Transverse colon (tissue), 4 donors: Measurements from ENCODE around the gene RAPGEF6. TPM values are rescaled to one million over a fixed set of nuclear protein-coding genes. Genes with fewer than 3 reads are reported as not detected.

Experiments used
- DNase-seq: peaks from one replicate; pipeline ENCODE4 v3.0.0-alpha.2; 2019
- H3K27ac ChIP-seq, 4 donors: fragments of 200-600 bp; sonication (generic); 2 replicates each; pipeline ENCODE4 v1.5.1; 2016 to 2018; ENCODE audit warnings: inconsistent platforms in 4 of 4
- H3K27me3 ChIP-seq: fragments of 200-600 bp; sonication (generic); 2 replicates; pipeline ENCODE4 v1.5.1; 2017; ENCODE audit warnings: inconsistent platforms
- H3K36me3 ChIP-seq, 4 donors: fragments of 200-600 bp; sonication (generic); 2 replicates each; pipeline ENCODE4 v1.5.1; 2017 to 2019; ENCODE audit warnings: inconsistent platforms in 4 of 4
- H3K4me1 ChIP-seq, 4 donors: fragments of 200-600 bp; sonication (generic); 2 replicates each; pipeline ENCODE4 v1.5.1; 2017 to 2020; ENCODE audit warnings: inconsistent platforms in 4 of 4
- H3K4me3 ChIP-seq, 4 donors: fragments of 200-600 bp; sonication (generic); 1 replicate in 1 of 4; 2 replicates in 3 of 4; pipeline versions ENCODE4 v1.5.1 to v1.6.1; 2017 to 2019; ENCODE audit warnings: inconsistent platforms in 4 of 4
- H3K9me3 ChIP-seq, 2 donors: fragments of 200-600 bp; sonication (generic); 2 replicates each; pipeline ENCODE4 v1.5.1; 2017 to 2019; ENCODE audit warnings: inconsistent platforms in 2 of 2
- EP300 ChIP-seq: sonication (generic); formaldehyde crosslinking; IDR thresholded peaks from one replicate; pipeline ENCODE4 v1.6.1; 2017; ENCODE audit warnings: antibody characterized with exemption, low read depth
- POLR2A ChIP-seq: fragments of 450-650 bp; IDR thresholded peaks from one replicate; pipeline ENCODE4 v1.6.1; 2016; ENCODE audit warnings: antibody characterized with exemption, mild to moderate bottlenecking, moderate library complexity
- POLR2AphosphoS5 ChIP-seq, 3 donors: sonication (generic); formaldehyde crosslinking; IDR thresholded peaks; one replicate each; pipeline ENCODE4 v1.6.1; 2016; ENCODE audit warnings: antibody characterized with exemption in 3 of 3
- WGBS, 2 donors: methylation state at CpG; one replicate each; pipeline ENCODE4 v1.1.5; 2018; ENCODE audit warnings: low coverage in 1 of 2; 5-methylcytosine and 5-hydroxymethylcytosine counted together
- in situ Hi-C, 4 donors: fragments of 200-750 bp; cut with MboI; loops; one replicate each; pipeline versions ENCODE4 v1.15.0 to v1.15.1; 2017; ENCODE audit warnings: low sequenced_read_pairs in 3 of 4, low pct_ligation_motif_present in 1 of 4, low pct_unique_long_range_greater_than_20kb in 1 of 4
- intact Hi-C: fragments of 100-400 bp; cut with DNase I; formaldehyde crosslinking; loops from one replicate; pipeline ENCODE4 v1.15.1; 2023; ENCODE audit warnings: low total_unique reads
- total RNA-seq, 4 donors: library from RNA; depleted of rRNA; stranded (reverse); fragments of >200 nt; gene quantifications; one replicate each; pipeline ENCODE4 v1.1.0, GENCODE V29; 2016
- TF ChIP-seq, protein P1 (sequence below), 5 experiments: fragments of 200-600 bp in 3 of 5; fragments of 450-650 bp in 2 of 5; sonication (generic) in 3 of 5; IDR thresholded peaks; 1 replicate in 2 of 5; 2 replicates in 3 of 5; pipeline ENCODE4 v1.5.1; 2016 to 2017; ENCODE audit warnings: antibody characterized with exemption in 5 of 5, inconsistent platforms in 3 of 5, mild to moderate bottlenecking in 2 of 5, moderate library complexity in 1 of 5

The RAPGEF6 gene
- total RNA-seq, 4 donors from 2014 or later, result 21.3 to 40.3 (median 35.9) TPM

DNA sequence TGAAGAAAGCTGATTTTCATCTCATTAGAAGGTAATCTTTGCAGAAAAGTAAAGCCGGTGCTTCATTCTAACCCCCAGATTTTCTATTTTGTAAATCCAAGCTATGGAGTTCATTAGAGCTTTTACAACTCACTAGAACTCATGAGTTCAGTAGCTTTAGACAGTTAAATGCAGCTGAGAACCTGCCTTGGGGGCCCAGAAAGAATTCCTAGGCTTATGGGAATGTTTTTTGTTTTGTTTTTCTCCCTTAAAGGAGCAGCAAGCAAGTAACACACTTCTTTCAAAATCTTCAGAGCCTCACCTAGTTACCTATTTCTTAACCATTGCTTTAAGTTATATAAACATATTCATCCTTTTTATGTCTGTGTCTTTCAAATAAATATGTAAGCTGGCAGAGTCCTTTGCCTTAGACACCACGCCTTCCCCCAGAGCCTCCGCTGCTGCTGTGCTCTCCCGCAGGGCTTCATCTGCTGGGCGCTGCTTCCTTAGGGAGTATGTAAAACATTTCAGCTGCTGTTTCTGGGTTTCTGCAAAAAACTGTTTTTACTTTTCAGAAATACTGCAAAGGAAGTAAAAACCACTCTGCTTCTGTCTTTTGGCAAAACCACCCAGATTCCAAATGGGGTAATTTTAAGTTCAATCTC, 238.3 kb downstream of the RAPGEF6 start:
- H3K27ac ChIP-seq, result no peak overlapping the region
- H3K4me1 ChIP-seq, result peaks cover 0 to 5% (median 2%) of the 10 kb centered on the region in 4 donors
- no peak for DNase-seq
- WGBS, 2 donors, result 84 to 98% methylated on average over 5 of the region's 5 CpGs
- no peak overlapping the region for H3K4me3 ChIP-seq
- intact Hi-C loops (no loop called here), in situ Hi-C loops (loop anchor here in 1 of 4 donors (25.0 kb wide), 1 partner anchor 234 kb away; the partner anchor contains the start of genes HINT1 and LYRM7)
- TF ChIP-seq, protein P1, sequence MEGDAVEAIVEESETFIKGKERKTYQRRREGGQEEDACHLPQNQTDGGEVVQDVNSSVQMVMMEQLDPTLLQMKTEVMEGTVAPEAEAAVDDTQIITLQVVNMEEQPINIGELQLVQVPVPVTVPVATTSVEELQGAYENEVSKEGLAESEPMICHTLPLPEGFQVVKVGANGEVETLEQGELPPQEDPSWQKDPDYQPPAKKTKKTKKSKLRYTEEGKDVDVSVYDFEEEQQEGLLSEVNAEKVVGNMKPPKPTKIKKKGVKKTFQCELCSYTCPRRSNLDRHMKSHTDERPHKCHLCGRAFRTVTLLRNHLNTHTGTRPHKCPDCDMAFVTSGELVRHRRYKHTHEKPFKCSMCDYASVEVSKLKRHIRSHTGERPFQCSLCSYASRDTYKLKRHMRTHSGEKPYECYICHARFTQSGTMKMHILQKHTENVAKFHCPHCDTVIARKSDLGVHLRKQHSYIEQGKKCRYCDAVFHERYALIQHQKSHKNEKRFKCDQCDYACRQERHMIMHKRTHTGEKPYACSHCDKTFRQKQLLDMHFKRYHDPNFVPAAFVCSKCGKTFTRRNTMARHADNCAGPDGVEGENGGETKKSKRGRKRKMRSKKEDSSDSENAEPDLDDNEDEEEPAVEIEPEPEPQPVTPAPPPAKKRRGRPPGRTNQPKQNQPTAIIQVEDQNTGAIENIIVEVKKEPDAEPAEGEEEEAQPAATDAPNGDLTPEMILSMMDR (IDR thresholded peaks at IDR 0.05), result no peak
- TF ChIP-seq POLR2AphosphoS5 (IDR thresholded peaks at IDR 0.05) (no peak), EP300 (no peak), POLR2A (no peak)
- no peaks in the 10 kb centered on the region for H3K9me3 ChIP-seq
- peaks cover 0 to 16% (median 4%) of the 10 kb centered on the region in 4 donors for H3K36me3 ChIP-seq
- no peaks in the 10 kb centered on the region for H3K27me3 ChIP-seq

DNA sequence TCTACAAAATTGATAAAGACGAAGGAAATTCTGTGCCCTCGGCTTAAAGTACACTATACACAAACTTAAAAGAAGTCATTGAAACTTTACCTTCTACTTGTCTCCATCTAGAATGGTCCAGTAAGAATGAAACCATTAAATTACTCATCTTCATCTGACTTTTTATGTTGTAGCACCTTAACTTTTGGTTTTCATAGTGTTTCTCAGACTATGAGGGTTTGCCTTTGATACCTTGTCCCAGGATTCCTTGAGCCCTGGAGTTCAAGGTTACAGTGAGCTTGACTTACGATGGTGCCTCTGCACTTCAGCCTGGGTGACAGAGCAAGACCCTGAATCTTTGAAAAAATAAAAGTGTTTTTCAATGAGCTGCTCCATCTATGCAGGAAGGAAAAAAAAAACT, 239.0 kb downstream of the RAPGEF6 start:
- Histone ChIP-seq H3K4me1 (peaks cover 0 to 5% (median 2%) of the 10 kb centered on the region in 4 donors), H3K27ac (no peak overlapping the region), H3K36me3 (peaks cover 0 to 16% (median 7%) of the 10 kb centered on the region in 4 donors), H3K4me3 (no peak overlapping the region), H3K27me3 (no peaks in the 10 kb centered on the region), H3K9me3 (no peaks in the 10 kb centered on the region)
- intact Hi-C loops, result no loop called here
- in situ Hi-C loops, result loop anchor here in 1 of 4 donors (25.0 kb wide), 1 partner anchor 234 kb away; the partner anchor contains the start of genes HINT1 and LYRM7
- WGBS, 2 donors, result 74 to 92% methylated on average over 3 of the region's 3 CpGs
- TF ChIP-seq POLR2AphosphoS5 (IDR thresholded peaks at IDR 0.05) (no peak), EP300 (no peak), POLR2A (no peak)
- TF ChIP-seq, protein P1 (IDR thresholded peaks at IDR 0.05), result no peak
- DNase-seq, result no peak

GRCh38 chr5:131394128-131394527, 240.9 kb downstream of the RAPGEF6 start:
- Histone ChIP-seq H3K36me3 (peaks cover 0 to 16% (median 7%) of the 10 kb centered on the region in 4 donors), H3K9me3 (no peaks in the 10 kb centered on the region), H3K27me3 (no peaks in the 10 kb centered on the region), H3K4me1 (peaks cover 0 to 5% (median 2%) of the 10 kb centered on the region in 4 donors), H3K4me3 (no peak overlapping the region), H3K27ac (no peak overlapping the region)
- 52 to 60% methylated on average over 4 of the region's 4 CpGs for WGBS, 2 donors
- in situ Hi-C loops, result loop anchor here in 1 of 4 donors (25.0 kb wide), 1 partner anchor 232 kb away; the partner anchor contains the start of genes HINT1 and LYRM7
- TF ChIP-seq EP300 (no peak), POLR2AphosphoS5 (IDR thresholded peaks at IDR 0.05) (peak in 1 of 3 donors; percentile 21)
- intact Hi-C loops, result no loop called here
- DNase-seq, result no peak

DNA sequence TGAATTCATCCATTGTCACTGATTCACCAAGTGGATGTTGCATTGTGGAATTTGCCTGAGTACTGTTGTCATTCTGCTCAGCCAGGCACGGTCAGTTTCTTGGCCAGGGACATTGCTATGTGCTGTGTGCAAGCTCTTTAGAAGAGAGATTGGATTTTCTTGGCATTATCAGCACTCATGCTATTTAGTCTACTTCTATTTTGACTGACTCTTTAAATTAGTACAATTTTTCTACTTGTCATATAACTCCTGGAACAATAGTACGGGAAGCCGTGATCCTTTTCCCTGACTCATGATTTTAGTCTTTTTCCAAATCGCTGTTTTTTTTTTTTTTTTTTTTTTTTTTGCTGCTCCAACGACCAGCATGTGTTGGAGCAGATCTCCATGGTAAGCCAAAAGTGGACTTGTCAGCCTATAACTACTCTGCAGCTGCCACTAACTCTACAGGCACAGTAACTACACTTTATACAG, 241.5 kb downstream of the RAPGEF6 start:
- H3K9me3 ChIP-seq, result no peaks in the 10 kb centered on the region
- H3K27ac ChIP-seq, result no peak overlapping the region
- in situ Hi-C loops, result loop anchor here in 1 of 4 donors (25.0 kb wide), 1 partner anchor 231 kb away; the partner anchor contains the start of genes HINT1 and LYRM7
- TF ChIP-seq POLR2A (no peak), POLR2AphosphoS5 (IDR thresholded peaks at IDR 0.05) (no peak), EP300 (no peak)
- TF ChIP-seq, protein P1 (IDR thresholded peaks at IDR 0.05), result no peak
- H3K36me3 ChIP-seq, result peaks cover 0 to 16% (median 6%) of the 10 kb centered on the region in 4 donors
- H3K4me1 ChIP-seq, result peaks cover 0 to 5% (median 2%) of the 10 kb centered on the region in 4 donors
- 63 to 76% methylated on average over 5 of the region's 5 CpGs for WGBS, 2 donors
- intact Hi-C loops, result no loop called here
- H3K4me3 ChIP-seq, result no peak overlapping the region
- no peaks in the 10 kb centered on the region for H3K27me3 ChIP-seq
- no peak for DNase-seq
